B cell (primary cell): Measurements from ENCODE around the gene COTL1. TPM values are rescaled to one million over a fixed set of nuclear protein-coding genes. Genes with fewer than 3 reads are reported as not detected.
A peak's percentile ranks its signal among the peaks of the same experiment; 100 is the strongest.

Source experiments
- ATAC-seq: fragments of 200-7000 bp; cut with Tn5 transposase; one replicate; pipeline ENCODE4 v1.10.0; 2021; ENCODE audit warnings: low read depth, mild to moderate bottlenecking, moderate number of reproducible peaks, moderate library complexity
- CTCF ChIA-PET: fragments of 350-600 bp; sonication (Branson Sonifier 250); formaldehyde crosslinking; loops from one replicate; lab custom pipeline; 2021; ENCODE audit warnings: antibody characterized with exemption, inconsistent platforms; lab: Charles Lee
- POLR2A ChIA-PET: fragments of 350-600 bp; sonication (Branson Sonifier 250); formaldehyde crosslinking; loops from one replicate; lab custom pipeline; 2021; ENCODE audit warnings: antibody characterized with exemption; lab: Charles Lee
- DNase-seq: peaks from one replicate; pipeline ENCODE4 v3.0.0; 2013
- H2AFZ ChIP-seq: 2 replicates; pipeline ENCODE4 v1.6.1; 2012; ENCODE audit warnings: mild to moderate bottlenecking, low read depth, low read length; ENCODE audit not compliant: insufficient read depth, poor library complexity, severe bottlenecking
- H3K27ac ChIP-seq, 2 donors: 1 replicate in 1 of 2; 2 replicates in 1 of 2; pipeline ENCODE4 v1.5.1; 2012 to 2013; ENCODE audit warnings: low read length in 2 of 2, mild to moderate bottlenecking in 2 of 2, moderate library complexity in 1 of 2
- H3K27me3 ChIP-seq, 4 experiments: fragments of 200-600 bp in 1 of 4; sonication (generic) in 1 of 4; replicated peaks in 1 of 4; 1 replicate in 2 of 4; 2 replicates in 2 of 4; pipeline versions ENCODE4 v1.6.1 to v1.7.0; 2013 to 2016; ENCODE audit warnings: low read length in 3 of 4, mild to moderate bottlenecking in 2 of 4, mixed read lengths in 1 of 4, moderate library complexity in 1 of 4; ENCODE audit not compliant: insufficient read depth in 4 of 4, control insufficient read depth in 3 of 4; ENCODE audit errors: control extremely low read depth in 1 of 4
- H3K36me3 ChIP-seq, 2 experiments: replicated peaks in 1 of 2; 1 replicate in 1 of 2; 2 replicates in 1 of 2; pipeline versions ENCODE4 v1.6.1 to v1.7.1; 2013; ENCODE audit warnings: low read length in 1 of 2; ENCODE audit not compliant: insufficient read depth in 2 of 2, control insufficient read depth in 1 of 2; ENCODE audit errors: control extremely low read depth in 1 of 2, extremely low read depth in 1 of 2
- H3K4me1 ChIP-seq, 2 donors: fragments of 200-600 bp in 1 of 2; sonication (generic) in 1 of 2; 1 replicate in 1 of 2; 2 replicates in 1 of 2; pipeline versions ENCODE4 v1.5.1 to v1.6.1; 2013 to 2017; ENCODE audit warnings: low read length in 2 of 2; ENCODE audit not compliant: control insufficient read depth in 2 of 2, insufficient read depth in 2 of 2
- H3K4me2 ChIP-seq: replicated peaks from 2 replicates; pipeline ENCODE3; 2012; ENCODE audit warnings: mild to moderate bottlenecking, low read depth, low read length; ENCODE audit not compliant: poor library complexity, severe bottlenecking
- H3K4me3 ChIP-seq, 5 experiments: fragments of 200-600 bp in 1 of 5; sonication (generic) in 1 of 5; 1 replicate in 3 of 5; 2 replicates in 2 of 5; pipeline versions ENCODE4 v1.5.1 to v1.7.0; 2011 to 2016; ENCODE audit warnings: low read length in 4 of 5, mild to moderate bottlenecking in 4 of 5, low read depth in 2 of 5, control low read depth in 1 of 5, moderate library complexity in 1 of 5; ENCODE audit not compliant: insufficient read depth in 1 of 5; ENCODE audit errors: control extremely low read depth in 1 of 5, extremely low read depth in 1 of 5
- H3K79me2 ChIP-seq: fragments of 200-600 bp; sonication (generic); one replicate; pipeline ENCODE4 v1.6.0; 2016; ENCODE audit warnings: low read length; ENCODE audit not compliant: control insufficient read depth, insufficient read depth
- H3K9ac ChIP-seq: fragments of 200-600 bp; sonication (generic); 2 replicates; pipeline ENCODE4 v1.6.1; 2017; ENCODE audit warnings: mild to moderate bottlenecking, low read length, moderate library complexity
- H3K9me3 ChIP-seq, 3 donors: one replicate each; pipeline versions ENCODE4 v1.6.1 to v1.7.1; 2013; ENCODE audit warnings: low read length in 2 of 3; ENCODE audit not compliant: control insufficient read depth in 2 of 3, insufficient read depth in 1 of 3; ENCODE audit errors: control extremely low read depth in 1 of 3
- H4K20me1 ChIP-seq: 2 replicates; pipeline ENCODE4 v1.6.0; 2012; ENCODE audit warnings: mild to moderate bottlenecking, low read length; ENCODE audit not compliant: insufficient read depth, control insufficient read depth, poor library complexity, severe bottlenecking
- H3K27ac Mint-ChIP-seq: one replicate; pipeline ENCODE4 v1.8.0; 2021; ENCODE audit warnings: mixed read lengths
- H3K27me3 Mint-ChIP-seq: one replicate; pipeline ENCODE4 v1.8.0; 2021; ENCODE audit warnings: mixed read lengths
- H3K4me1 Mint-ChIP-seq: one replicate; pipeline ENCODE4 v1.8.0; 2021; ENCODE audit warnings: mixed read lengths
- H3K4me3 Mint-ChIP-seq: one replicate; pipeline ENCODE4 v1.8.0; 2021; ENCODE audit warnings: mixed read lengths
- H3K9me3 Mint-ChIP-seq: one replicate; pipeline ENCODE4 v1.8.0; 2022; ENCODE audit warnings: mixed read lengths; ENCODE audit not compliant: insufficient read depth
- EZH2 ChIP-seq: IDR thresholded peaks from 2 replicates; pipeline ENCODE4 v1.6.1; 2012; ENCODE audit warnings: borderline replicate concordance, low read depth, mild to moderate bottlenecking, moderate library complexity, low read length; ENCODE audit not compliant: insufficient read depth, poor library complexity, severe bottlenecking
- WGBS: methylation state at CpG from one replicate; pipeline ENCODE4 v1.1.5; 2013; ENCODE audit warnings: missing lambda C conversion rate; ENCODE audit not compliant: insufficient coverage; 5-methylcytosine and 5-hydroxymethylcytosine counted together
- intact Hi-C: fragments of 100-400 bp; cut with micrococcal nuclease; formaldehyde crosslinking; loops from one replicate; pipeline ENCODE4 v1.10.0; 2022
- polyA plus RNA-seq: library from polyadenylated mRNA; depleted of rRNA; stranded (reverse); fragments of >200 nt; gene quantifications from 2 replicates; pipeline ENCODE4 v1.2.3, GENCODE V29; 2012
- total RNA-seq, 2 donors: library from RNA; stranded (reverse); fragments of 120-200 nt in 1 of 2; gene quantifications; 1 replicate in 1 of 2; 2 replicates in 1 of 2; pipeline versions ENCODE4 v1.2.3 to v1.2.4, GENCODE V29; 2013 to 2022
- TF ChIP-seq, protein P1 (sequence below): fragments of 200-600 bp; IDR thresholded peaks from one replicate; pipeline ENCODE4 v1.8.0; 2022; ENCODE audit warnings: antibody characterized with exemption, mild to moderate bottlenecking

The COTL1 gene
- total and polyA plus RNA-seq, 2 donors (not counting 1 experiment from before 2014, with no cell fraction given): 158 to 264 TPM

DNA sequence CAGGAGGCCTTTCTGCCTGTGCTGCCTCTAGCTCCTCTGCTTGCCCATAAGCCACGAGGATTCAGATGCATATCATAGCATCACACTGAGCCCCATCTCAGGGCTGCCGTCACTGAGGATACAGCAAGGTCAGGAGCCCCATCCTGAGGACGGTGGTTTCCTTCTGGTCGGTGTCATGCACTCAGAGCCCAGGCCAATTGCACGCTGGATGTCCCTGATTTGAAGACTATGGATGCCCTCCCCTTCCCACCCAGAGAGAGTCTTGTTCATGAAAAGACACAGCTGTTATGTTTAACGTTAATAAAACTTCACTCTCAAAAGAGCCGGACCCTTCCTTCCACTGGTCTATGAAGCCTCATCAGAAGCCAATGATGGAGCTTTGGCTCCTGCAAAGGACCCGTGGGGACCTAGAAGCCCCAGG lies 19.9 kb downstream of the COTL1 start:
- Mint-ChIP-seq H3K4me1 (peaks cover 90% of the 10 kb centered on the region), H3K27ac (peak overlapping the region; percentile 94), H3K27me3 (no peaks in the 10 kb centered on the region), H3K4me3 (peak overlapping the region; percentile 81), H3K9me3 (no peaks in the 10 kb centered on the region)
- DNase-seq (no peak), ATAC-seq (no peak)
- TF ChIP-seq, protein P1, sequence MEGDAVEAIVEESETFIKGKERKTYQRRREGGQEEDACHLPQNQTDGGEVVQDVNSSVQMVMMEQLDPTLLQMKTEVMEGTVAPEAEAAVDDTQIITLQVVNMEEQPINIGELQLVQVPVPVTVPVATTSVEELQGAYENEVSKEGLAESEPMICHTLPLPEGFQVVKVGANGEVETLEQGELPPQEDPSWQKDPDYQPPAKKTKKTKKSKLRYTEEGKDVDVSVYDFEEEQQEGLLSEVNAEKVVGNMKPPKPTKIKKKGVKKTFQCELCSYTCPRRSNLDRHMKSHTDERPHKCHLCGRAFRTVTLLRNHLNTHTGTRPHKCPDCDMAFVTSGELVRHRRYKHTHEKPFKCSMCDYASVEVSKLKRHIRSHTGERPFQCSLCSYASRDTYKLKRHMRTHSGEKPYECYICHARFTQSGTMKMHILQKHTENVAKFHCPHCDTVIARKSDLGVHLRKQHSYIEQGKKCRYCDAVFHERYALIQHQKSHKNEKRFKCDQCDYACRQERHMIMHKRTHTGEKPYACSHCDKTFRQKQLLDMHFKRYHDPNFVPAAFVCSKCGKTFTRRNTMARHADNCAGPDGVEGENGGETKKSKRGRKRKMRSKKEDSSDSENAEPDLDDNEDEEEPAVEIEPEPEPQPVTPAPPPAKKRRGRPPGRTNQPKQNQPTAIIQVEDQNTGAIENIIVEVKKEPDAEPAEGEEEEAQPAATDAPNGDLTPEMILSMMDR: no peak
- TF ChIP-seq EZH2: no peak
- H3K79me2 ChIP-seq: peaks cover 82% of the 10 kb centered on the region
- ChIA-PET POLR2A (interaction anchor here (0.7 to 1.4 kb wide), 6 partner anchors 8 to 132 kb away, joined by 3 to 14 read pairs (median 4); no protein-coding TSS in a partner anchor), CTCF (interaction anchor here (0.5 to 29.5 kb wide), 14 partner anchors 10 to 1475 kb away, joined by 3 to 518 read pairs (median 5); partner anchors contain the start of gene MEAK7)
- H3K36me3 ChIP-seq: peaks cover 0 to 16% of the 10 kb centered on the region in 2 experiments
- WGBS: 38% methylated on average over 5 of the region's 8 CpGs
- H2AFZ ChIP-seq: peak overlapping the region; percentile 24
- no peaks in the 10 kb centered on the region for H3K27me3 ChIP-seq
- H4K20me1 ChIP-seq: peaks cover 4% of the 10 kb centered on the region
- H3K4me2 ChIP-seq: peak overlapping the region; percentile 78
- intact Hi-C loops: no loop called here
- peak overlapping the region in 2 of 5 experiments; percentile 26 to 36 for H3K4me3 ChIP-seq
- peaks cover 0 to 5% (median 0%) of the 10 kb centered on the region in 3 donors for H3K9me3 ChIP-seq
- peak overlapping the region; percentile 74 for H3K9ac ChIP-seq
- peaks cover 93 to 98% of the 10 kb centered on the region in 2 donors for H3K4me1 ChIP-seq
- H3K27ac ChIP-seq: peak overlapping the region; percentile 81 to 91

DNA sequence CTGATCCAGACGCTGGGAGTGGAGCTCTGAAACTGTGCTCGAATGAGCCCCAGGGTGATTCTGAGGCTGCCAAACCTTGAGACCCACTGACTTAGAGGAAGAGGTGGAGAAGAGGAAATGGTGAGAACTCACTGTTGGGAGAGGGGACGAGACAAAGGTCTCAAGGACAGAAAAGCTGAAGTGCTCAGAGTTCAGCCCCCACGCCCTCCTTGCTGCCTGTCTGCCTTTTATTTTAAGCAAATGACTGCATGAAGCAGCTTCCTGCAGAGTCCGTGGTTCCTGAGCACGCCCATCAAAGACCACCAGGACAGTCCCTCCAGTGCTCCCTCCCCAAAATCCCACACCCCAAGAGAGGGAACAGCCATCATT lies 20.4 kb downstream of the COTL1 start:
- peaks cover 90% of the 10 kb centered on the region for H3K4me1 Mint-ChIP-seq
- ChIA-PET POLR2A (interaction anchor here (1.1 to 1.4 kb wide), 5 partner anchors 9 to 132 kb away, joined by 3 to 14 read pairs (median 5); no protein-coding TSS in a partner anchor), CTCF (interaction anchor here (0.5 to 29.5 kb wide), 14 partner anchors 10 to 1476 kb away, joined by 3 to 518 read pairs (median 5); partner anchors contain the start of gene MEAK7)
- H3K9ac ChIP-seq: peak overlapping the region; percentile 74
- no peaks in the 10 kb centered on the region for H3K9me3 Mint-ChIP-seq
- H3K4me2 ChIP-seq: peak overlapping the region; percentile 78
- H3K4me3 ChIP-seq: peak overlapping the region in 4 of 5 experiments; percentile 8 to 36 (median 26)
- intact Hi-C loops: no loop called here
- ATAC-seq (no peak), DNase-seq (peak; percentile 63)
- peaks cover 0 to 5% (median 0%) of the 10 kb centered on the region in 3 donors for H3K9me3 ChIP-seq
- no peaks in the 10 kb centered on the region for H3K27me3 ChIP-seq
- 6% methylated on average over 6 of the region's 6 CpGs for WGBS
- peak overlapping the region; percentile 81 for H3K4me3 Mint-ChIP-seq
- no peaks in the 10 kb centered on the region for H3K27me3 Mint-ChIP-seq
- peak overlapping the region; percentile 24 for H2AFZ ChIP-seq
- TF ChIP-seq EZH2: no peak
- TF ChIP-seq, protein P1: no peak
- H3K4me1 ChIP-seq: peaks cover 93 to 98% of the 10 kb centered on the region in 2 donors
- H3K79me2 ChIP-seq: peaks cover 82% of the 10 kb centered on the region
- H3K27ac Mint-ChIP-seq: peak overlapping the region; percentile 94
- H4K20me1 ChIP-seq: peaks cover 4% of the 10 kb centered on the region
- H3K36me3 ChIP-seq: peaks cover 0 to 14% of the 10 kb centered on the region in 2 experiments
- peak overlapping the region; percentile 81 to 91 for H3K27ac ChIP-seq
